ENCODE measurements around the gene ROBO1. TPM values are rescaled to one million over a fixed set of nuclear protein-coding genes. Genes with fewer than 3 reads are reported as not detected.

Gene ROBO1
- total RNA-seq, 1 donor from 2014 or later: 7.1 TPM

GRCh38 chr3:79362571-79363270 is 405.1 kb downstream of the ROBO1 start:
- Histone ChIP-seq H3K4me3 (no peak overlapping the region), H3K36me3 (no peaks in the 10 kb centered on the region), H3K4me1 (no peaks in the 10 kb centered on the region), H3K27me3 (ENCODE audit: low read depth) (peaks cover 10% of the 10 kb centered on the region), H3K27ac (replicated peaks) (no peak overlapping the region), H3K9me3 (replicated peaks) (no peaks in the 10 kb centered on the region)
- no peak for DNase-seq
- intact Hi-C loops (cut with micrococcal nuclease): loop anchor here (5.0 kb wide), 1 partner anchor 275 kb away; no protein-coding TSS in a partner anchor
- TF ChIP-seq CTCF (IDR thresholded peaks at IDR 0.05; ENCODE audit: borderline replicate concordance): no peak

GRCh38 chr3:79361748-79362378 is 405.9 kb downstream of the ROBO1 start:
- Histone ChIP-seq H3K4me3 (peak overlapping the region; percentile 32), H3K9me3 (replicated peaks) (no peaks in the 10 kb centered on the region), H3K36me3 (no peaks in the 10 kb centered on the region), H3K27ac (replicated peaks) (no peak overlapping the region), H3K4me1 (no peaks in the 10 kb centered on the region), H3K27me3 (ENCODE audit: low read depth) (peaks cover 10% of the 10 kb centered on the region)
- TF ChIP-seq CTCF (IDR thresholded peaks at IDR 0.05; ENCODE audit: borderline replicate concordance): peak; percentile 77
- DNase-seq: no peak
- intact Hi-C loops (cut with micrococcal nuclease): loop anchor here (5.0 kb wide), 1 partner anchor 275 kb away; no protein-coding TSS in a partner anchor

GRCh38 chr3:79358327-79358726 is 409.5 kb downstream of the ROBO1 start:
- peaks cover 10% of the 10 kb centered on the region for H3K27me3 ChIP-seq (ENCODE audit: low read depth)
- no peak overlapping the region for H3K27ac ChIP-seq (replicated peaks)
- intact Hi-C loops (cut with micrococcal nuclease): no loop called here
- no peak overlapping the region for H3K4me3 ChIP-seq
- no peaks in the 10 kb centered on the region for H3K36me3 ChIP-seq
- no peaks in the 10 kb centered on the region for H3K4me1 ChIP-seq
- H3K9me3 ChIP-seq (replicated peaks): no peaks in the 10 kb centered on the region
- no peak for DNase-seq
- no peak for TF ChIP-seq CTCF (IDR thresholded peaks at IDR 0.05; ENCODE audit: borderline replicate concordance)

- no peaks in the 10 kb centered on the region for H3K27me3 ChIP-seq (ENCODE audit: low read depth)
- H3K36me3 ChIP-seq: no peaks in the 10 kb centered on the region
- intact Hi-C loops (cut with micrococcal nuclease): no loop called here
- no peaks in the 10 kb centered on the region for H3K9me3 ChIP-seq (replicated peaks)
- no peak overlapping the region for H3K27ac ChIP-seq (replicated peaks)
- H3K4me3 ChIP-seq: no peak overlapping the region
- TF ChIP-seq CTCF (IDR thresholded peaks at IDR 0.05; ENCODE audit: borderline replicate concordance): no peak
- DNase-seq: no peak
- H3K4me1 ChIP-seq: no peaks in the 10 kb centered on the region
These were observed 413.6 kb downstream of the ROBO1 start for GRCh38 chr3:79354179-79354688.

GRCh38 chr3:79351699-79352098 is 416.1 kb downstream of the ROBO1 start:
- Histone ChIP-seq H3K4me1 (no peaks in the 10 kb centered on the region), H3K27me3 (ENCODE audit: low read depth) (no peaks in the 10 kb centered on the region), H3K36me3 (no peaks in the 10 kb centered on the region), H3K9me3 (replicated peaks) (no peaks in the 10 kb centered on the region), H3K27ac (replicated peaks) (no peak overlapping the region), H3K4me3 (no peak overlapping the region)
- intact Hi-C loops (cut with micrococcal nuclease): no loop called here
- no peak for DNase-seq
- no peak for TF ChIP-seq CTCF (IDR thresholded peaks at IDR 0.05; ENCODE audit: borderline replicate concordance)

Data from left ventricle myocardium inferior (tissue), 1 donor.